HG03045 (cell line): Measurements from ENCODE around the gene SGCE.

Experiments used
- ATAC-seq: cut with Tn5 transposase; IDR thresholded peaks from one replicate; pipeline ENCODE4 v1.9.1; 2021; ENCODE audit warnings: mild to moderate bottlenecking, moderate library complexity; ENCODE audit not compliant: unreplicated experiment

Gene SGCE

GRCh38 chr7:94660006-94660405 lies 4.1 kb upstream of the SGCE start:
- no peak for ATAC-seq

GRCh38 chr7:94658826-94659225 lies 2.9 kb upstream of the SGCE start:
- no peak for ATAC-seq

GRCh38 chr7:94657771-94658693 lies 2.1 kb upstream of the SGCE start:
- ATAC-seq = peak; percentile 88

GRCh38 chr7:94656925-94657731 lies 1.2 kb upstream of the SGCE start:
- no peak for ATAC-seq

- no peak for ATAC-seq
These were observed 658 bp upstream of the SGCE start for GRCh38 chr7:94656658-94656924.

- no peak for ATAC-seq
These were observed 646 bp downstream of the SGCE start for GRCh38 chr7:94655126-94655847.

- ATAC-seq = no peak
These were observed 1.2 kb downstream of the SGCE start for GRCh38 chr7:94654783-94655125.

- ATAC-seq = no peak
These were observed 5.5 kb downstream of the SGCE start for GRCh38 chr7:94650147-94651051.

- no peak for ATAC-seq
These were observed 6.5 kb downstream of the SGCE start for GRCh38 chr7:94649450-94649849.

- no peak for ATAC-seq
These were observed 7.2 kb downstream of the SGCE start for GRCh38 chr7:94648731-94649130.

GRCh38 chr7:94647295-94647694 lies 8.6 kb downstream of the SGCE start:
- ATAC-seq = no peak

- ATAC-seq = no peak
These were observed 12.0 kb downstream of the SGCE start for GRCh38 chr7:94643771-94644545.

- ATAC-seq = no peak
These were observed 12.9 kb downstream of the SGCE start for GRCh38 chr7:94642838-94643653.

- ATAC-seq = no peak
These were observed 16.5 kb downstream of the SGCE start for GRCh38 chr7:94639384-94639783.

GRCh38 chr7:94635687-94636086 lies 20.2 kb downstream of the SGCE start:
- no peak for ATAC-seq

GRCh38 chr7:94634502-94634901 lies 21.4 kb downstream of the SGCE start:
- no peak for ATAC-seq

- ATAC-seq = no peak
These were observed 22.2 kb downstream of the SGCE start for GRCh38 chr7:94633687-94634086.

- no peak for ATAC-seq
These were observed 23.0 kb downstream of the SGCE start for GRCh38 chr7:94633014-94633341.

- no peak for ATAC-seq
These were observed 23.5 kb downstream of the SGCE start for GRCh38 chr7:94632338-94633013.
